ENCODE results near the gene RGS12. TPM values are rescaled to one million over a fixed set of nuclear protein-coding genes. Genes with fewer than 3 reads are reported as not detected.

Gene RGS12
- total RNA-seq, 1 donor from 2014 or later = 19.0 TPM

- H3K27me3 Mint-ChIP-seq (ENCODE audit: low read depth) = no peaks in the 10 kb centered on the region
- H3K36me3 Mint-ChIP-seq (ENCODE audit: low read depth) = peaks cover 2% of the 10 kb centered on the region
- H3K4me3 Mint-ChIP-seq (ENCODE audit: unreplicated experiment) = peak overlapping the region; percentile 49
- no peak for DNase-seq (ENCODE audit: low spot score)
- H3K27ac Mint-ChIP-seq (ENCODE audit: unreplicated experiment) = peak overlapping the region; percentile 92
- TF ChIP-seq CTCF (IDR thresholded peaks at IDR 0.05) = no peak
- H3K4me1 Mint-ChIP-seq (ENCODE audit: low read depth) = peaks cover 27% of the 10 kb centered on the region
- H3K9me3 Mint-ChIP-seq (ENCODE audit: low read depth) = no peaks in the 10 kb centered on the region
Measured at GRCh38 chr4:3342182-3342854, 49.5 kb downstream of the RGS12 start.

Other genes with a start within 250 kb of the RGS12 start
- not detected in 3 replicates for gene HTT-AS, start 218.5 kb upstream of the RGS12 start, total RNA-seq
- gene HTT, start 218.3 kb upstream of the RGS12 start, total RNA-seq = 27.3 to 54.7 TPM (median 38.5 TPM) in 3 replicates
- 0.55 to 1.7 TPM (median 0.64 TPM) in 3 replicates for gene MSANTD1, start 43.9 kb upstream of the RGS12 start, total RNA-seq
- 0.28 to 0.36 TPM (median 0.35 TPM) in 3 replicates for gene HGFAC, start 148.9 kb downstream of the RGS12 start, total RNA-seq
- 0.37 TPM in 1 of 3 replicates, not detected in the others for gene DOK7, start 170.3 kb downstream of the RGS12 start, total RNA-seq
- 135 to 142 TPM (median 142 TPM) in 3 replicates for gene LRPAP1, start 239.4 kb downstream of the RGS12 start, total RNA-seq